ENCODE measurements around the gene WFIKKN1.

Gene WFIKKN1

DNA sequence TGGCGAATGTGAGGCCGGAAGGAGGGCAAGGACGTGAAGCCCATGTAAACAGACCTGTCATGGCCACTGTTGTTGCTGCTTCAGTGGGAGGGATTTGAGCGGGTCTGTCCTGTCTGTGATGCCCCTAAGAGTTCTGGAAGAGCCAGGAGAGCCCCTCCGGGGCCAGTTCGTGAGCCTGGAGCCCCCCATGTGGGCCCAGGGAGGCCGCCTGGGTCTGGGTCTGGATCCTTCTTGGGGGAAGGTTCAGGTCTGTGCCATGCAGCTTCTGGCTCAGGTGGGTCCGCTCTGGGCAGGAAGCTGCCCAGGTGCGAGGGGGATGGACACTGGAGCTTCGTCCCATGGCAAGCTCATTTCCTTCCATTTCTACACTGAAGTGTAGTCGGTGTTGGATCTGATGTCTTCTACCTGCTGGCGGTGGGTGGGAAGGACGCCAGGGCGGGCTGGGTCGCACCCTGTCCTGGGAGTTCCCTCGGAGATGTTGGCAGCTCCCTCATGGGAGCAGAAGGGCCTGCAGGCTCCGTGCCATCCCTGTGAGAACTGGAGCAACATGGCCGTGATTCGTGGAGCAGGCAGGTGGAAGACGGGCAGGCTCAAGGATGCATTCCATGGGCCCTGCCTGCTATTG, 11.2 kb upstream of the WFIKKN1 start:
- DNase-seq (ENCODE audit: extremely low read depth, low read depth) = no peak
- TF ChIP-seq CTCF (IDR thresholded peaks at IDR 0.05; ENCODE audit: low read depth, low read length) = no peak

DNA sequence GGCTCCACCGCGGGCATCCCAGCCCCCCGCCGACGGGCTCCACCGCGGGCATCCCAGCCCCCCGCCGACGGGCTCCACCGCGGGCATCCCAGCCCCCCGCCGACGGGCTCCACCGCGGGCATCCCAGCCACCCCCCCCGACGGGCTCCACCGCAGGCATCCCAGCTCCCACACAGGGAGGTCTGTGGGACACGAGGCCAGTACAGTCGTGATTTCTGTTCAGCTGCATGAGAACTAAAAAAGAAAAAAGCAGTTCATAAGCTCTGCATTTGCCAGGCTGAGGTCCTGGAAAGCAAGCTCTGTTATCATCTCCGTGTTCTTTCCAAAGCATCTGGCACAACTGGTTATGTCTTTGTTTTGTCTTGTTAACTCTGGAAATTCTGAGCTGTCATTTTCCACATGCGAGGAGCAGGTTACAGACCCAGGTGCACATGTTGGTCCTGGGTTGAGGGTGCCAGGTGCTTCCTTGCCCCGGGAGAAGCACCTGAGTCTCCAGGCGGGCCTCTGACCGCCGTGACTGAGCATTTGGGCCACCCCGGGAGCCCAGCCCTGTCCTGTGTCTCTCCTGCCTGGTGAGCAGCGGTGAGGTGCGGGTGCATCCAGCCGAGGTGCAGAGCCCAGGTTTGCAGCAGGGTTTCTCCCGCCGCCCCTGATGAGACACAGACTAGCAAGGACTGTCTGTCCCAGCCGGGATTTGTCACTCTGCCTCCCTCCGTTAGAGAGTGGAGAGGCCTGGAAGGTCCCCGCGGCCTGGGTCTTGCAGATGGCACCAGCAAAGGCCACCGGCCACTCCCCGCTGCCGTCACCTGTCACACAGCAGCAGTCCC, 9.9 kb upstream of the WFIKKN1 start:
- DNase-seq (ENCODE audit: extremely low read depth, low read depth) = no peak
- TF ChIP-seq CTCF (IDR thresholded peaks at IDR 0.05; ENCODE audit: low read depth, low read length) = no peak

- no peak for TF ChIP-seq CTCF (IDR thresholded peaks at IDR 0.05; ENCODE audit: low read depth, low read length)
These were observed 9.2 kb upstream of the WFIKKN1 start for GRCh38 chr16:621526-622105.

DNA sequence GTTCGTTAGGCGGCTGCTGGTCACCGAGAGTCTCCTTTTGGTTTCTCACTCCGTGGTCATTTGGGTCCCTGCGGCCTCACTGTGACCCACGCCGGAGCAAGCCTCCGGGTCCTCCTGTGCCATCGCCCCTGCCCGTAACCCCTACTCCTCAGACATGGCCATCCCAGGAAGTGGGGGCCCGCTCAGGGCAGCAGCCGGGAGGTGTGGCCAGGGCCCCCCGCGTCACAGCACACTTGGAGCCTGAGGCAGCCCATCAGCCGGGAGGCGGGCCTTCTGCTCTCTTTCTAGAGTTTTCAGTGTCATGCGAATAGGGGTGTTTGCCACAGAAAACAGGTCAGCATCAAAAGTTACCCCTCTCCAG, 7.9 kb upstream of the WFIKKN1 start:
- no peak for DNase-seq (ENCODE audit: extremely low read depth, low read depth)
- no peak for TF ChIP-seq CTCF (IDR thresholded peaks at IDR 0.05; ENCODE audit: low read depth, low read length)

More at GRCh38 chr16:621526-622105, 9.2 kb upstream of the WFIKKN1 start:
- no peak for DNase-seq (ENCODE audit: extremely low read depth, low read depth)

DNA sequence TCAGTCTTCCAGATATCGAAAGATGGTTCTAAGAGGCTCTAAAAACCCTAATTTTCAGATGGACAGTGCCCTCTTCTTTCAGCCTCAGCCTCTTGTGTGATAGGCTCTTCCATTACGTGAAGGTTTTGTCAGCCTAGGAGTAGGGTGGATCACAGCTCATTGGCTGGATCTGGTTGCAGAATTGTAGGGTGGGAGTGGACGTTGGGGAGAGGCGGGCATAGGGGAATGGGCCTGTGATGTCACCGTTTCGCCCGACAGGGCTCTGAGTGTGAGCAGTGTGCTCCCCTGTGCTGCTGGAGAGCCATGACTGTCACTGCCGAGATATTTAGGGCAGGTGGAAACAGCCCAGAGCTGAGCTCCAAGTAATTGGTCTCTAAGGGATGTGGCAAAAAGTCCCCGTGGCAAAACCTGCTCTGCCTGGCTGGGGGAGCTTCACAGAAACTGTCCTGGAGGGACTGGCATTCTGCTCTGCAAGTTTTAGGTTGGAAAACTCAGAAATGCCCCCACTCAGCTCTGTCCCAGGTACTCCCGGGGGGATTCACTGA, 6.2 kb upstream of the WFIKKN1 start:
- TF ChIP-seq CTCF (IDR thresholded peaks at IDR 0.05; ENCODE audit: low read depth, low read length) = no peak
- DNase-seq (ENCODE audit: extremely low read depth, low read depth) = no peak

DNA sequence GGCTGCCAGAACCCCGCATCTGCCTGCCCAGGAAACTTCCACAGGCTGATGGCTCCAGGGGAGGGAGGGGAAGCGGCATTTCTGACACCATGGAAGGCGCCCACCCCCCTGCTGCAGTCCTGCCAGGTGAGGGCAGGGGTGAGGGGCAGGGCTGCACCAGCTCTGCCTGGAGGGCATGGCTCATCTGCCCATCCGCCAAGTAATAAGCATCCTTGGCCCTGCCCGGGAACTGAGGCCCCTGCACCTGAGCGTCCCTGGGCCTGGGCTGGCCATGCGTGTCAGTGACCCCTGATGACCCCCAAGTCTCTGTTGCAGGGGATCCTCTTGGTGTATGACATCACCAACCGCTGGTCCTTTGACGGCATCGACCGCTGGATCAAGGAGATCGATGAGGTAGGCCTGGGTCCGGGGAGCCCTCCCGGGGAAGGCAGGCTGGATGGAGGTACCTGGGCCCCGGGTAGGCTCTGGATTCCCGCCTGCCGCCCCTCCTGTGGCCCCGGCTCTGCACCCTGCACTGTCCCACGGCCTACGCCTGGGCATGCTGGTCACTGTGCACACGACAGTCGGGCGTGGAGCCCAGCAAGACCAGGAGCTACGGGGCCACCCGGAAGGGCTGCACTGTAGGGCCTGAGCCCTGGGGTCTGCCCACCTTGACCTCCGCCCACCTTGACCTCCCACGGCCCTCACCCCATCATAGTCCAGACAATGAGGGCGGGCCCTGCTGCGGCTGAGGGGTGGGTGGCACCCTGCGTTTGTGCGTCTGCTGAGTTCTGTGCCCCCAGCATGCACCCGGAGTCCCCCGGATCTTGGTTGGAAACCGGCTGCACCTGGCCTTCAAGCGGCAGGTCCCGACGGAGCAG, 5.4 kb upstream of the WFIKKN1 start:
- no peak for DNase-seq (ENCODE audit: extremely low read depth, low read depth)
- no peak for TF ChIP-seq CTCF (IDR thresholded peaks at IDR 0.05; ENCODE audit: low read depth, low read length)

All from AG09319 (cell line).